GM23338 (cell line): ENCODE measurements around the gene DSCAML1. TPM values are rescaled to one million over a fixed set of nuclear protein-coding genes. Genes with fewer than 3 reads are reported as not detected.

Source experiments
- ATAC-seq: fragments of 200-7000 bp; cut with Tn5 transposase; 3 replicates; pipeline ENCODE4 v1.9.1; 2020
- DNase-seq: peaks from one replicate; pipeline ENCODE4 v3.0.0-alpha.2; 2015; ENCODE audit warnings: low spot score
- H2AFZ ChIP-seq: fragments of 200-600 bp; sonication (generic); 2 replicates; pipeline ENCODE4 v1.8.0; 2016; ENCODE audit warnings: antibody characterized with exemption, mild to moderate bottlenecking, moderate library complexity
- H3F3A ChIP-seq: fragments of 200-600 bp; sonication (generic); replicated peaks from 2 replicates; pipeline ENCODE4 v1.8.0; 2017; ENCODE audit warnings: antibody characterized with exemption, mixed run types, low read depth
- H3K27ac ChIP-seq: fragments of 200-600 bp; sonication (generic); 2 replicates; pipeline ENCODE4 v1.6.1; 2016; ENCODE audit warnings: low read depth
- H3K27me3 ChIP-seq: fragments of 200-600 bp; sonication (generic); 2 replicates; pipeline ENCODE4 v1.8.0; 2016; ENCODE audit warnings: mild to moderate bottlenecking, mixed run types, moderate library complexity; ENCODE audit not compliant: insufficient read depth
- H3K36me3 ChIP-seq: fragments of 200-600 bp; sonication (generic); 2 replicates; pipeline ENCODE4 v1.8.0; 2016; ENCODE audit warnings: mild to moderate bottlenecking; ENCODE audit not compliant: insufficient read depth
- H3K4me1 ChIP-seq: fragments of 200-600 bp; sonication (generic); 2 replicates; pipeline ENCODE4 v1.8.0; 2016; ENCODE audit warnings: mild to moderate bottlenecking, moderate library complexity; ENCODE audit not compliant: insufficient read depth
- H3K4me2 ChIP-seq: fragments of 200-600 bp; sonication (generic); 2 replicates; pipeline ENCODE4 v1.7.1; 2017; ENCODE audit warnings: mixed run types
- H3K4me3 ChIP-seq: fragments of 200-600 bp; sonication (generic); 2 replicates; pipeline ENCODE4 v1.6.1; 2016; ENCODE audit warnings: mixed run types
- H3K79me2 ChIP-seq: fragments of 200-600 bp; sonication (generic); replicated peaks from 2 replicates; pipeline ENCODE4 v1.8.0; 2017; ENCODE audit warnings: mild to moderate bottlenecking; ENCODE audit not compliant: insufficient read depth
- H3K9me2 ChIP-seq: fragments of 200-600 bp; sonication (generic); 2 replicates; pipeline ENCODE4 v1.8.0; 2017; ENCODE audit not compliant: insufficient read depth
- H4K20me1 ChIP-seq: fragments of 200-600 bp; sonication (generic); replicated peaks from 2 replicates; pipeline ENCODE4 v1.8.0; 2017; ENCODE audit warnings: mild to moderate bottlenecking; ENCODE audit not compliant: insufficient read depth
- H3K27ac Mint-ChIP-seq: 2 replicates; pipeline ENCODE4 v1.8.0; 2020; ENCODE audit warnings: inconsistent platforms, mild to moderate bottlenecking, moderate library complexity, mixed read lengths
- H3K27me3 Mint-ChIP-seq: 3 replicates; pipeline ENCODE4 v1.8.0; 2022; ENCODE audit warnings: low read depth, mild to moderate bottlenecking, moderate library complexity, mixed read lengths, inconsistent platforms; ENCODE audit not compliant: insufficient read depth, poor library complexity
- H3K36me3 Mint-ChIP-seq: 3 replicates; pipeline ENCODE4 v1.8.0; 2021; ENCODE audit warnings: low read depth, mild to moderate bottlenecking, inconsistent platforms, moderate library complexity, mixed read lengths
- H3K4me1 Mint-ChIP-seq: 3 replicates; pipeline ENCODE4 v1.8.0; 2020; ENCODE audit warnings: mild to moderate bottlenecking, inconsistent platforms, mixed read lengths
- H3K4me3 Mint-ChIP-seq: 3 replicates; pipeline ENCODE4 v1.8.0; 2021; ENCODE audit warnings: moderate library complexity, mild to moderate bottlenecking, inconsistent platforms, mixed read lengths
- H3K9me3 Mint-ChIP-seq: 3 replicates; pipeline ENCODE4 v1.8.0; 2020; ENCODE audit warnings: moderate library complexity, mild to moderate bottlenecking, inconsistent platforms, mixed read lengths
- CREB1 ChIP-seq: fragments of 250-450 bp; sonication (Bioruptor Pico); IDR thresholded peaks from 2 replicates; pipeline ENCODE4 v1.5.0; 2020; ENCODE audit warnings: low read depth, mild to moderate bottlenecking, moderate library complexity
- ETS1 ChIP-seq: IDR thresholded peaks from 2 replicates; pipeline ENCODE4 v1.6.1; 2016; ENCODE audit warnings: antibody characterized with exemption
- JUNB ChIP-seq: IDR thresholded peaks from one replicate; pipeline ENCODE4 v1.6.1; 2016; ENCODE audit warnings: antibody characterized with exemption; ENCODE audit not compliant: unreplicated experiment
- NANOG ChIP-seq: IDR thresholded peaks from 2 replicates; pipeline ENCODE4 v1.6.1; 2016; ENCODE audit warnings: antibody characterized with exemption, borderline replicate concordance
- POLR2AphosphoS5 ChIP-seq: IDR thresholded peaks from 2 replicates; pipeline ENCODE4 v1.6.1; 2016; ENCODE audit warnings: antibody characterized with exemption, low read depth
- REST ChIP-seq: IDR thresholded peaks from one replicate; pipeline ENCODE4 v1.6.1; 2018; ENCODE audit warnings: antibody characterized with exemption; ENCODE audit not compliant: unreplicated experiment
- ZNF114 ChIP-seq: fragments of 250-450 bp; sonication (Bioruptor Pico); IDR thresholded peaks from 2 replicates; pipeline ENCODE4 v1.5.0; 2020; ENCODE audit warnings: mild to moderate bottlenecking, moderate library complexity
- ZNF462 ChIP-seq: fragments of 250-450 bp; sonication (Bioruptor Pico); IDR thresholded peaks from 2 replicates; pipeline ENCODE4 v1.5.0; 2020; ENCODE audit warnings: mild to moderate bottlenecking, moderate library complexity
- polyA plus RNA-seq: library from polyadenylated mRNA; unstranded; fragments of >200 nt; fragmentation: Nextera tagmentation; extraction: Ambion mirVana; gene quantifications from 2 replicates; pipeline ENCODE4 v1.2.1, GENCODE V29; 2016
- total RNA-seq: library from RNA; depleted of rRNA; stranded (reverse); fragments of >200 nt; shearing (Covaris generic); gene quantifications from 2 replicates; pipeline ENCODE4 v1.2.3, GENCODE V29; 2014

The DSCAML1 gene
- total and polyA plus RNA-seq, 2 experiments from 2014 or later, result 0.17 TPM; not detected in 1

GRCh38 chr11:117643606-117644300 lies 153.3 kb downstream of the DSCAML1 start:
- Mint-ChIP-seq H3K4me1 (peaks cover 3% of the 10 kb centered on the region; the same call in 2 of the 3 replicates), H3K27ac (no peak overlapping the region), H3K9me3 (no peaks in the 10 kb centered on the region), H3K27me3 (no peaks in the 10 kb centered on the region), H3K4me3 (no peak overlapping the region), H3K36me3 (no peaks in the 10 kb centered on the region)
- no peaks in the 10 kb centered on the region for H3K36me3 ChIP-seq
- H4K20me1 ChIP-seq, result no peaks in the 10 kb centered on the region
- no peak overlapping the region for H3K27ac ChIP-seq
- H2AFZ ChIP-seq, result 0 out of 2 replicates have a peak overlapping the region, but pooled peaks have one; percentile 32
- no peaks in the 10 kb centered on the region for H3F3A ChIP-seq
- ATAC-seq (peak; percentile 50), DNase-seq (no peak)
- no peaks in the 10 kb centered on the region for H3K4me1 ChIP-seq
- H3K4me3 ChIP-seq, result no peak overlapping the region
- H3K9me2 ChIP-seq, result no peaks in the 10 kb centered on the region
- no peak overlapping the region for H3K4me2 ChIP-seq
- no peaks in the 10 kb centered on the region for H3K27me3 ChIP-seq
- TF ChIP-seq ZNF462 (no peak), NANOG (no peak), CREB1 (CRISPR knock-in tag) (no peak), ZNF114 (no peak), POLR2AphosphoS5 (no peak), JUNB (no peak), REST (no peak), ETS1 (no peak)
- H3K79me2 ChIP-seq, result no peaks in the 10 kb centered on the region
